ENCODE data around the gene ITGB5. TPM values are rescaled to one million over a fixed set of nuclear protein-coding genes. Genes with fewer than 3 reads are reported as not detected.

The ITGB5 gene
- total RNA-seq, 1 donor from 2014 or later, result 95.1 TPM

DNA sequence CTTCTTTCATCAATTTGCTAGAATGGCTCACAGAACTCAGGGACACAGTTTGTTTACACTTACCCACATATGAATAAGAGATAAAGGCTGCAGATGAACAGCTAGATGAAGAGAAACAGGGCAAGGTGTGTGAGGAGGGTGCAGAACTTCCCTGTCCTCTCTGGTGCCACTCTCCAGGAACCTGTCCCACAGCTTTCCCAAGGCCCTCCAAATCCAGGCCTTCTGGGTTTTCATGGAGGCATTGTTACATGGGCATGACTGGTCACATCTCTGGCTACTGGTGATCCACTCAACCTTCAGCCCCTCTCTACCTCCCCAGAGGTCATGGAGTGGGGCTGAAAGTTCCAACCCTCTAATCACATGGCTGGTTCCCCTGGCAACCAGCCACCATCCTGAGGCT, 73.6 kb downstream of the ITGB5 start:
- Histone ChIP-seq H3K9me3 (no peaks in the 10 kb centered on the region), H3K4me3 (no peak overlapping the region), H3K27me3 (no peaks in the 10 kb centered on the region), H3K27ac (peak overlapping the region; percentile 42), H3K36me3 (no peaks in the 10 kb centered on the region), H3K4me1 (peaks cover 24% of the 10 kb centered on the region)
- ATAC-seq (no peak), DNase-seq (no peak)
- TF ChIP-seq, protein P1, sequence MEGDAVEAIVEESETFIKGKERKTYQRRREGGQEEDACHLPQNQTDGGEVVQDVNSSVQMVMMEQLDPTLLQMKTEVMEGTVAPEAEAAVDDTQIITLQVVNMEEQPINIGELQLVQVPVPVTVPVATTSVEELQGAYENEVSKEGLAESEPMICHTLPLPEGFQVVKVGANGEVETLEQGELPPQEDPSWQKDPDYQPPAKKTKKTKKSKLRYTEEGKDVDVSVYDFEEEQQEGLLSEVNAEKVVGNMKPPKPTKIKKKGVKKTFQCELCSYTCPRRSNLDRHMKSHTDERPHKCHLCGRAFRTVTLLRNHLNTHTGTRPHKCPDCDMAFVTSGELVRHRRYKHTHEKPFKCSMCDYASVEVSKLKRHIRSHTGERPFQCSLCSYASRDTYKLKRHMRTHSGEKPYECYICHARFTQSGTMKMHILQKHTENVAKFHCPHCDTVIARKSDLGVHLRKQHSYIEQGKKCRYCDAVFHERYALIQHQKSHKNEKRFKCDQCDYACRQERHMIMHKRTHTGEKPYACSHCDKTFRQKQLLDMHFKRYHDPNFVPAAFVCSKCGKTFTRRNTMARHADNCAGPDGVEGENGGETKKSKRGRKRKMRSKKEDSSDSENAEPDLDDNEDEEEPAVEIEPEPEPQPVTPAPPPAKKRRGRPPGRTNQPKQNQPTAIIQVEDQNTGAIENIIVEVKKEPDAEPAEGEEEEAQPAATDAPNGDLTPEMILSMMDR (IDR thresholded peaks at IDR 0.05), result no peak
- intact Hi-C loops (cut with DNase I), result no loop called here

DNA sequence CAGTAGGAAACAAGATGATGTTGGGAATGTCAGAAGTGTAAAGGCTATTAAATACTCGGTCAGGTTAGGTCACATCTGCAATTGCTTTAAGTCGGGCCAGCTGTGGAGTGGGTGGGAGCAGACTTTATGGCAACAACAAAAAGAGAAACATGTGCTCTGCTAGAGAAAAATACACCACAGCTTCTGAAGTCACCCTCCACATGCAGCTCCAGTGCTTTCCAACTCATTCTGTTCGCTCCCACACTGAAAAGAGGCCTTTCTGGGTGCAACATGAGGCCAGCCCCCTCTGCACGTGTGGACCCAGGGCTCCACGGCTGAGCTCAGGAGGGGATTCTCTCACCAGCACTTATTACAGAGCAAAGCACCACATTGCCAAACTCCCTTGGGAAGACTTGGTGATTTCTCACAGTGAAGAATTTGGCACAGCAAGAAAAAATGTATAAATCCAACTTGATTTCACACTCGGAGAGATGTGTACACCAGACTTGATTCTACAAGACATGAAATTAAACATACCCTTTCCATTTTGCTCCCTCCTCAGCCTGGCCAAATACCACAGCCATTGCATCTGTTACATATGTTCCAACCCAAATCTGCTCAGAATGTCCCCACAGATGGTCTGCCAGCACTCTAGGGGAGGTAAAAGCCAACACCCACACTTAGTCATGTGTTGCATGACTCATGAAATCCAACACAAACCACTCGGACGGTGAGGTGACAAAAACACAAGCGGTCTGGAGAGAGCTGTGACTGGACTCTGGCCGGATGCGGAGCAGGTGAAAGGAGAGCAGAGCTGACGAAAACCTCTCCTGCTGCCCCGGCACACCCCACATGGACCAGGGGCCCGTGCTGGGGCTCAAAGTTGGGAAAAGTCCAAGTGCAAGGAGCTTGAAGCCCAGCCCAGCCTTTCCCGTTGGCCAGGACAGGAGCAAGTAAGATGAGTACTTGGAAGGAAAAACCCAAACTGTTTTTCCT, 74.6 kb downstream of the ITGB5 start:
- H3K9me3 ChIP-seq, result no peaks in the 10 kb centered on the region
- intact Hi-C loops (cut with DNase I), result no loop called here
- H3K27me3 ChIP-seq, result no peaks in the 10 kb centered on the region
- peak; percentile 70 for ATAC-seq
- H3K27ac ChIP-seq, result peak overlapping the region; percentile 42
- TF ChIP-seq, protein P1 (IDR thresholded peaks at IDR 0.05), result no peak
- DNase-seq, result no peak
- H3K4me1 ChIP-seq, result peaks cover 24% of the 10 kb centered on the region
- no peaks in the 10 kb centered on the region for H3K36me3 ChIP-seq
- H3K4me3 ChIP-seq, result no peak overlapping the region

DNA sequence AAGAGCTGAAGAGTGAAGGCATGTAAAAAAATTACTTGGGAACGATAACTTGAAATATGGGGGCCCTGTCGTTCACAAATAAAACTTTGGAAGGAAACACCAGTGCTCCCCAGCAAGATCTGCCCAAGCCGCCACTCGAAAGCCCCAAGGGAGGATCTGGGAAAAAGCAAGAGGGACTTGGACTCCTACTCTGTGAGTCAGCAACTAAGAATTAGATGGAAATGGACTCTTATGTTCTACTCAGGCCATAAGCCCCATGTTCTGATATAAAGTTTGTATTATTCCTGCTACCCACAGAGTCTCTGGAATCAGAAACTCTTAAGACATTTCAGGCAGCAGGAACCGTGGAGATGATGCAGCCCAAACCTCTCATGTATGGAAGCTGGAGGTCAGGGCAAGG, 75.7 kb downstream of the ITGB5 start:
- Histone ChIP-seq H3K27me3 (no peaks in the 10 kb centered on the region), H3K4me3 (no peak overlapping the region), H3K9me3 (no peaks in the 10 kb centered on the region), H3K4me1 (peaks cover 24% of the 10 kb centered on the region), H3K27ac (no peak overlapping the region), H3K36me3 (no peaks in the 10 kb centered on the region)
- TF ChIP-seq, protein P1 (IDR thresholded peaks at IDR 0.05), result no peak
- DNase-seq, result no peak
- intact Hi-C loops (cut with DNase I), result no loop called here
- ATAC-seq, result no peak

DNA sequence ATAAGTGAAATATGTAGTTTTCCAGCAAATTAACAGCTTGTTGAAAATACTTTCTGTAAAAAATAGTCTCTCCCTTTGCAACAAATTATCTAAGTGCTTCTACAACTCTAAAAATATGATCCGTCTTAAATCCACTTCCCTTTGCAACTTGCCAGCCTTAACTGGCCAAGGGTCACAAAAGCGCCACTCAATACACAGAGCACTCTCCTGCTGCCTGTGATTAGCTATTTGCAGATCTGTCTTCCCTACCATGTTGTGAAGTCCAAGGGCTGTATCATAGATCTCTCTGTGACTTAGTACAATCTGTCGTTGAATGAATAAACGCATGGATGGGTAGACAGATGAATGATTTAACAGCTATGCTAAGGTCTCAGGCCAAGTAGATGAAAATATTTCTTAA, 76.2 kb downstream of the ITGB5 start:
- intact Hi-C loops (cut with DNase I), result no loop called here
- Histone ChIP-seq H3K4me3 (no peak overlapping the region), H3K27ac (no peak overlapping the region), H3K9me3 (no peaks in the 10 kb centered on the region), H3K27me3 (no peaks in the 10 kb centered on the region), H3K4me1 (peaks cover 24% of the 10 kb centered on the region), H3K36me3 (no peaks in the 10 kb centered on the region)
- TF ChIP-seq, protein P1 (IDR thresholded peaks at IDR 0.05), result no peak
- no peak for ATAC-seq
- DNase-seq, result no peak

DNA sequence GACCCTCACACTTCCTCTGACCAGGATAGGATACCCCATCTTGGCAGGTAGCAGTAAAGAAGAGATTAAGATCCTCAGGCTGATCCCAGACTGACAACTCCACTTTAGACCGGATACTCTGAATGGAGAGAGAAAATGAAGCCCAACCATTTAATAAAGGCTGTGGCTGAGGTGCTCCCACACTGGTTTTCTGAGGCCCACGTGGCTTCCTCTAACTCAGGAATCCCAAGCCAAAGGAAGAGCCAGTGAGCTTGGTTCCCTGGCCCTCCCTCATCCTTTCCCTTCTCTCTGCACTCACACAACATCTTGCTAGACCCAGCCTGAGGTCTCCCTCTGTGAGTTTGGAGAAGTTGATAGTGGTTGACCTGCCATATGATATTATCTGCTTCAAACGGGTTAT, 78.1 kb downstream of the ITGB5 start:
- DNase-seq (no peak), ATAC-seq (no peak)
- H3K27ac ChIP-seq, result no peak overlapping the region
- no peaks in the 10 kb centered on the region for H3K27me3 ChIP-seq
- no peaks in the 10 kb centered on the region for H3K9me3 ChIP-seq
- peaks cover 16% of the 10 kb centered on the region for H3K4me1 ChIP-seq
- no peaks in the 10 kb centered on the region for H3K36me3 ChIP-seq
- intact Hi-C loops (cut with DNase I), result no loop called here
- no peak overlapping the region for H3K4me3 ChIP-seq
- TF ChIP-seq, protein P1 (IDR thresholded peaks at IDR 0.05), result no peak
